GM21723 (cell line): Measurements from ENCODE around the gene WDFY4.

Source experiments
- ATAC-seq: cut with Tn5 transposase; IDR thresholded peaks from one replicate; pipeline ENCODE4 v1.9.1; 2021; ENCODE audit warnings: mild to moderate bottlenecking, moderate library complexity; ENCODE audit not compliant: unreplicated experiment

Gene WDFY4

DNA sequence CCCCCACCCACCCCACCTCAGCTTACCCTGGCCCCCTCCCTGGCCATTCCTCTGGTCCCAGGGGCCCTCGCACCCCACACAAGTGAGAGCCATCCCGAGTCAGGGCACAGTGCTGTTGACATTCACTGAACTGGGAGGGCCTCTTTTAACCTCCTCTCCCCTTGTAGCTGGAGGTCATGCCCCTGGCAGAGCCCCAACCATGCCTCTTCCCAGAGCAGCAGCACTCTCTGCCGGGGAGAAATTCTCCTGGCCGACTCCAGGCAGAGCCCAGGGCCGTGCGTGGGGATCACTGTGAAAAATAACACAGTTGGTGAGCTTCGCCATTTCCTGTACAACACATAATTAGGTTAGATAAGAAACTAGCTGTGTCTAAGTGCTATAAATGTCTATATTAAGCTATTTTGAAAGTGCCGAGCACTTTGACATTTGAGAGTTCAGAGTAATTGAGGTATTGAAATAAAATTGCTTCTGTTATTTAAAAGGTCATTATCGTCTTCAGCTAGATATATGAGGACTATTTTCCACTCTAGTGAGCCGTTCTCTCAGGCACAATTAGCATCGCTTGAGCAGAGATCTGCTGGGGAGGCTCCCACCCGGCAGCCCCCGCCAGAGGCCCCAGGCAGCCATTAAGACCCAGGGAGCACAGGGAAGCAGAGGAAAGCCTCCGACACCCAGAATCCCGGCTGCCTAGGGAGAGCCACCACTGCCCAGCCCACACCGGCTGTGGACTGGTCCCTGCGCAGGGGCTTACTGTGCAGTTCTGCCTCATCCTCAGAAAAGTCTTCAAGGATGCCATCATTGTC, 317.4 kb downstream of the WDFY4 start:
- no peak for ATAC-seq

DNA sequence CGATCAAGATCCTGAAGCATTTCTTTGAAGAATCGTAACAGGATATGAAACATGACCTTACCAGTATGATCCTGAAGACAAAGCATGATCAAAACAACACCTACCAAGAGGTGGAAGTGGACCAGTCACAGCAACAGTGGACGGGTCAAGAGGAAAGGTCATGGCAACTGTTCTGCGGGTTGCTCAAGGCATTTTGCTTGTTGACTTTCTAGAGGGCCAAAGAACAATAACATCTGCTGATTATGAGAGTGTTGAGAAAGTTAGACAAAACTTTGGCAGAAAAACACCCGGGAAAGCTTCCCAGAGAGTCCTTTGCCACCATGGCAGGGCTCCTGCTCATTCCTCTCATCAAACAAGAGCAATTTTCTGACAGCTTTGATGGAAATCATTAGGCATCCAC, 320.6 kb downstream of the WDFY4 start:
- no peak for ATAC-seq

DNA sequence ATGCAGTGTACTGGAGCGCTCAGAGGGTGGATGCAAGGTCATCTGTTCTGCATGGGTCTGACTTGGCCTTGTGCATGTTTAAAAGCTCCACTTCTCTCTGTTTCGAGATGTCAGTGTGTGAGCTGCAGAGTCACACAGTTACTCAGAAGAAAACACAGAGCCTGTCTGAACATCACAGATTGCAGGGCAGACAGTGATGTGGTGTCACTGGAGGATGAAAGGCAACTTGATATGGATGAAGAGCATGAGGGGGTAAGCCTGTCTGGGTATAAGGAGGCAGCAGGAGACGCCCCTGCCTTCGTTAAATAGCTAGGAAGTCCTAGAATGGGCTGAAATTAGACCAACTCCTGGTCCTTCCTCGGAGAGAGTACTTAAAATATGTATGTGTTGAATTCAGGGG, 322.5 kb downstream of the WDFY4 start:
- ATAC-seq, result no peak

DNA sequence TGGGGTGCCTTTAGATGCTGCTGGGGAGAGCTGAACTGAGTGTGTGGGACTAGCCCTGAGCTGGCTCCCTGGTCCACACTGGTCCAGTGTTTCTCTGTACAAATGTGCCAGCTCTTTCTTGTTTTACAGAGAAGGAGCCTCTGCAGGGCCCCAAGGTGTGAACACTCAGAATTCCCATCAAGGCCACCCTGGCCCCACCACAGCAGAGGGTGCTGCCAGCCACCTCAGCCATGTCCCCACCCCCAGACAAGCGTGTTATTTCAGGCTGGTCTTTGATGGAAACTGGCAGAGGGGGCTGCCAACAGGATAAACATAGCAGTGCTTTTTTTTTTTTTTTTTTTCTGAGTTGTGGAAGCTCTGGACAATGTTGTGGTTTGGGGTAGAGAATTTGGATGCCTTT, 323.4 kb downstream of the WDFY4 start:
- ATAC-seq, result no peak

DNA sequence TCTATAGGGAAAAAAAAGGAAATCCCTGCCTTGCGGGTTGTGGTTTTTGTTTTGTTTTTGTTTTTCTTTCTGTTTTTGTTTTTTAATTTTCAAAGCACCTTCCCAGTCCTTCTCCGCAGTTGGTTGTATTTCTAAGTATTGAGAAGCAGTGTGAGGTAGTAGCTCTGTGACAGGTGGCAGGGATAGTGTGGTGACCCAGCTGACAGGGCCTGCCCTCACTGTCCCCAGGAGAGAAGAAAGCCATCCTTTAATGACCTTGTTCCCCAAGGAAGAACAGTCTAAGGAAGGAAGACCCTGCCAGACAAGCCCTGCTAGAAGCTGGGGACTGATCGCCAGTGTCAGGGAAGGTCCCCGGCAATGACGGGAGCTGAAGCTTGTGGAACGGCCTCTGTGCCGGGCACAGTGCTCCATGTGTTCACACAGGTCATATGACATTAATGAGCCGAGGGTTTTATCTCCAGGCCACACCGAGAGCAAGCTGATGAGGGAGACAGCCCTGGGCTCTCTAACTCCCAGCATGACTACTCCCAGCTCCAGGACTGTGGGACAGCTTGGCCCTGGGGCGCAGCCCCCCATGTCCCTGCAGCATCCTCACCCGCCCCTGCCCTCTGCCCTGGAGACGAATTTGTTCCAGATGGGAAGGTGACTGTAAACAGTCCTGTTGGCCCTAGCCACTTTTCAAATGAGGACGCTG, 324.0 kb downstream of the WDFY4 start:
- ATAC-seq, result no peak

DNA sequence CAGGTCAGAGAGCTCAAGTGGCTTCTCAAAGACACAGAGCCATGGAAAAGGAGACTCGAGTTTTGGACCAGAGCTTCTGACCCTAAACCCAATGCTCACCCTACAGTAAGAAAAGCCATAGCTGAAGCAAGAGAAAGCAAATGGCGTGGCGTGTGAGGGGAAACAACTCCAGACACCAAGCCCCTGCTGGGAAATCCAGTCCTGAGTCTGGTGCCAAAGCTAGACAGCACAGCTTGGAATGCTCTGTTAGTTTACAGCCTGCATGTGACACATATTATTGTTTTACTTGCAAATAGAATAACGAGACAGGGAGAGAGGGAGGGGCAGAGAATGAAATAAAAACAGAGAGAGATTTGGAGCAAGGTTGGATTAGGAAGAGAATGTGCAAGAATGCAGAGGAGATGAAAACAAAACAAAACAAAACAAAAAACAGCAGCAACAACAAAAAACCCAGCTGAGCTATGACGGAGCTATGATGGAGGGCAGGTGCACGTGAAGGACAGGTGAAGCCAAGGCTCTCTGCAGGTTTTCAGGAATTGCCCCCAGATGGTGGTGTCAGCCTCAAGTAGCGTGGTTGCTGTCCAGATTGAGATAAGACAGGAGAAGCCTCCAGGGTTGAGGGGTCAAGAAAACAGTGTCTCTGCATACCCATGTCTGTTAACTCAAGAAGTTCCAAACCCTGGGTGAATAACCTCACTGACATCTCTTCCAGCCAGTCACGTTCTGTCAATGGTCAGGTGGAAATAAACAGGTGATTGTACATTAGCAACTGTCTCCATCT, 324.7 kb downstream of the WDFY4 start:
- no peak for ATAC-seq

DNA sequence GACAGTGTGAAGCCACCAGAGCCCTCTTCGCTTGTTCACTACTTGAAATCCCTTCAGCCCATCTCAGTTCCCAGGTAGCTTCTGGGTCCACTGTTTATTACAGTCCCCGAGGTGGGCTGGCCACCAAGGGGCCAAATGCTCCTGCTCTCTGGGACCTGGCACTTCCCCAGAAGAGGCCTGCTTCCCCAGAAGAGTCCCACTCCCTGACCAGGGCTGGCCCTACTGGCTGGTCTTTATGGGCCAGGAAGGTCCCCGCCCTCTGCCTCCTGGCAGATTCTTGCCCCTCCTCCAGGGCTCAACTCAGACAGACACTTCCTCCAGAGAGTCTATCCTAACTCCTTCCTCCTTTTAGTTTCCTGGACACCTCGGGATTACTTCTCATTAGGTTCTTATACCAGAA, 325.6 kb downstream of the WDFY4 start:
- no peak for ATAC-seq

DNA sequence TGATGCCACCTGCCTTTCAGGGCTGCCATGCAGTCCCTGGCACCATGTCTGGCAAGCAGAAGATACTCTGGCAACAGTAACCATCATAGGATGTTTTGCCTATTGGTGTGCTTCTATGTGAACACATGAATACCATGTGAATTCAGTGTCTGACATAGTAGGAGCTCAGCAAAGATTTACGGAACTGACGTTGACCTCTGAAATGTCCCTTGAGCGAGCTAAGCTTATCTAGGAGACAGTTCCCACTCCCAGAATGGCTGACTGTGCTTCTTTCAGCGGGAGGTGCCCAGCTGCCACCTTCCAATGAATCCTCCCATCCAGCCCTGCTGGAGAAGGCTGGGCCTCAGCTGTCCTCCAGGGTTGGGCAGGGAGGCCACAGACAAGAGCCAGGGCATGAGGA, 326.2 kb downstream of the WDFY4 start:
- no peak for ATAC-seq

DNA sequence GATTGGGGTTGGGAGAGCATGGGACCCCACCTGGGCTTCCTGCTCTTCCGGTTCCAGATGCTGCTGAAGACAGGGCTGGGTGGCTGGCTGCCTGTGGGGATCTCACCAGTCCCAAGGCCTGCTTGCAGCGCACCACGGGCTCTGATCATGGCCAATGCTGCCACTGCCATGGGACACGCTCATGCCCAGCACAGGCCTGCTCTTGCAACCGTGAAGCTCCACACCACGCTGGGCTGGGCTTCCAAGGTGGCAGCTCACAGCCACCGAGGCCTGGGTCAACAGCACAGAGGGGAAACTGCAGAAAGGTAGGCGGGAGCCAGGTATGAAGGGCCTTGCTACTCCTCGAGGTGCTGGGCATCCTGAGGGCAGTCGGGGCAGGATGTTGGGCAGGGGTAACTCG, 327.1 kb downstream of the WDFY4 start:
- ATAC-seq, result no peak

DNA sequence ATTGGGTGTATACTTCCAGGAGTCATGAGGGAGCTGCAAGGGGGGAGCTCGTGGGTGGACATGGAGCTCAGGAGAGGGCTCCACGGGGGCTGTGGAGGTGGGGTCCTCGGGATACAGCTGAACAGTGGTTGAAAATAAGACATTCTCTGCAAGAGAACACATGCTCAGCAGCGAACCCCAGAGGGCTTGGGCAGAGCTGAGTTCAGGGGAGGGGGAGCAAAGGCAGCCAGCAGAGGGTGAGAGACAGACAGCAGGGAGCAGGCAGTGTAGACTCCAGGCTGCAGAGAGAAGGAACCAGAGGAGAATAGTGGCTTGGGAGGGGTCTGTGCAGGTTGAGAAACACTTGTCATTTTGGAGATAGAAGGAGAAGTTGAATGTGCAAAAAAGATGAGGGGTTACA, 327.9 kb downstream of the WDFY4 start:
- no peak for ATAC-seq

DNA sequence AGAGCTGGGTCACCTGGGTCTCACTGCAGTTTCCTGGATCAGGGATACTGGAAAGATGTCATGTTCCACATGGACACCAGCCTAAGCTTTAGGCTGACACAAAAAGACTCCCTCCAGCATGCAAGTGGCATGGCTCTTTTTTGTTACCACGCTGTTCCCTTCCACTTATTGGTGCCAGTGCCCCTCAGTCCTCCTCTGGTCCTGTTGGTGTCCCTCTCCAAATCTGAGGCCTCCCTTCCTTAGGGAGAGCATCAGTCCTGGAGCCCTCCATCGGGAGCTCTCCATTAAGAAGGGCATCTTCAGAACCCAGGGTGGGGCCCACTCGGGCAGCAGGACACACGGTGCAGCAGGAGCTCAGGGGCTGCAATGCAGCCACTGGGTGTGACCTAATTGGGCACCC, 331.0 kb downstream of the WDFY4 start:
- ATAC-seq, result no peak

DNA sequence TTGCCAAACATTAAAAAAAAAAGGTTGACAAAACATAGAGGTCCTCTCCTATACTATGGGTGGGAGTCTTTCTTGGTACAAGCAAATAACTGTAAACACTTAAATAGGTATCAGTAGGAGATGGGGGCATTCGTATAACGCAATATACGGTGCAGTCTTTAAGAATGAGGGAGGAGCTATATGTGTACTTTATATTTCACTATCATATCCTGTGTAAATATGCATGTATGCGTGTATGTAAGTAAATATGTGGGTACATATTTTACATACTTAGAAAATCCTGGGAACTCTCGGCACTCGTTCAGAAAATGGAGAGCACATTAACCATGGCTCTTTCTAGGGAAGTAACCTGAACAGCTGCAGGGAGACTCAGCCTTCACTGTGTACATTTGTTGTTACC, 337.0 kb downstream of the WDFY4 start:
- ATAC-seq, result no peak

DNA sequence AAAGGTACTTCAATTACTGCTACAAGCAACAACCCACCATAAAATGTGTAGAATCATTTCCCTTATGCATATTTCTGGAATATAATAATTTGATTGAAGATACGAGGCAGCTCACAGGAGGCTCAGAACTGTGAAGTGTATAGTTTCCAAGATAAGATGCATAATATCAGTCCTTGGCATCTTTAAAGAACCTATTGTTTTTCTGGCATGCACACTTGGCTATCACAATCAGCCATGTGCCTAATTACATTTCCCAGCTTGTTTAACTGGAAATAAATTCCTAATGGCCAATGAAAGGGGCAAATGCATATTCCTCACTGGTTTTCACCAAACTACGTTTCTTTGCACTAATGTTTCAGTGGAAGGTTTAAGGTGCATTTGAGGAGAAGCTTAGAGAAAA, 338.4 kb downstream of the WDFY4 start:
- no peak for ATAC-seq

DNA sequence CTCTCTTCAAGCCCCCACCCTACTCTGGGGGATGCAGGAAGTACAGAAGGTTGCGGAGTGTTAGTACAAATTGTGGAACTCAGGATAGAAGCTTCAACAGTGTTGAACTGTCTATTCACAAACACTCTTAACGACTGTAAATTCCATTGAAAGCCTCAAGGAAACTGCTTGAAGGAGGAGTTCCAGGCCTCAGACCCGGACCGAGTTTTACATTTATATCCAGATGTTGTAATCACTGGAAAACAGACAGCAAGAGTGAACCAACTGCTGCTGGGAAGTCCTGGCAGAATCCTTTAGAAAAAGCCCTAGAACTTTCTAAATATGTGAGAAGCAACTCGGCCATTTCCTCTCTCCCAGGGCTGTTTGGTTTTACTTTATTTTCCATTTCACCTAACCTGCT, 339.1 kb downstream of the WDFY4 start:
- ATAC-seq, result no peak

DNA sequence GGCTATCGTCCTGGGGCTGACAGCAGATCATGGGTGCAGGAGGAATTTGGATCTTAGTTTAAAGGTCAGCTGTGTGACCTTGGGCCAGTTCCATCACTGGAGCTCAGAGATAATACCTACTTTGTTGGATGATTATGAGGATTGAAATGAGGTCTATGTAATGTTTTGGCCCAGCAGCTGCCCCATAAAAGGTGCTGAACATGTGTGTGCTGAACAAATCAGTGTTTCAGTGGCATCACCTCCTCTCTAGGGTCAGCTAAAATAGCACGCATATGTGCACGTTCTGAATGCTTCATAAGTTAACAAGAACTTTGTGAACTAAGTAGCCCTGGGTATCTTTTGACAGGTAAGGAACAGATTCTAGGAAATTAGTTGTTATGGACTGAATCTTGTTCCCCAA, 339.8 kb downstream of the WDFY4 start:
- ATAC-seq, result no peak

DNA sequence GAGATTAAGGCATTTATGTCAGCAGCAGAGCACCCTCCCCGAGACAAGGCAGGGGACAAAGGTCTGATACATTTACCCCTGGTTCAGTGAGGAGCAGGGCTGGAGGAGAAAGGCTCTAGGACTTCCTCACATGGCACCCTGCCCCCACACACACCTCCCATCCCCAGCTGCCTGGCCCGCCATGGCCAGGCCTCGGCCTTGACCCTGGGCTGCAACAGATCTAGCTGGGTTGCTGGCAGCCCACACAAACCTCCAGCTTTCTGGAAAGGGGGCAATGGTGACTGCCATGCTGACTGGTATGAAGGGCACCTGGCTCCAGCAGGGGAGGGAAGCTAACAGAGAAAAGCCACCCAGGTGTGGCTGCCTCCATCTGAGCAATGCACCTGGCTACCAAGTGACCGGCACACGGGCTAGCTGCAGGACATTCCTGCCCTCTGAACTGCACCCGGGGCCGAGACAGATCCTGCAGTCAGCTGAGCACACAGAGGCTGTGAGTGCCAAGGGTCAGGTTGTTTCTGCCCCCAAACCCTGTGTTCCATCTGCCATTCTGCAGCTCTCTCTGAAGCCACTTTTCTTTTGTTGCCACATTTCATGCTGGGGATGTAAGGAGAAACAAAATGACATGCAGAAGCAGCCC, 340.8 kb downstream of the WDFY4 start:
- no peak for ATAC-seq

DNA sequence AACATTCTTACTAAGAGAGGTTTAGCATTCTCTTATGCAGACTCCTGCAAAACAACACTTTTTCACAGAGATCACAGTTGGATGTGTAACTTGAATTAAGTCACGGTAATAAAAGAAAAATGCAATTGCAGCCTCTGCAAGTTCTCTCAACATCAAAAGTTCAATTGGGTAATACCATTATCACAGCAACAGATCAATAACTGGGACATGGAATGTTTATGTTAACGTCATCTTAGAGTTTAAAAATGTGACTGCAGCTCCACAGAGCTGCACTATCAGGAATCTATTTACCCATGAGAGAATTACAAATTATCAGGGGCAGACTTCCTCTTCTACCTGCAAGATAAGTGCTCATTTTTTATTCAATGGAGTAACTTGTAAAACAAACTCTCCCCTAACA, 344.0 kb downstream of the WDFY4 start:
- no peak for ATAC-seq

DNA sequence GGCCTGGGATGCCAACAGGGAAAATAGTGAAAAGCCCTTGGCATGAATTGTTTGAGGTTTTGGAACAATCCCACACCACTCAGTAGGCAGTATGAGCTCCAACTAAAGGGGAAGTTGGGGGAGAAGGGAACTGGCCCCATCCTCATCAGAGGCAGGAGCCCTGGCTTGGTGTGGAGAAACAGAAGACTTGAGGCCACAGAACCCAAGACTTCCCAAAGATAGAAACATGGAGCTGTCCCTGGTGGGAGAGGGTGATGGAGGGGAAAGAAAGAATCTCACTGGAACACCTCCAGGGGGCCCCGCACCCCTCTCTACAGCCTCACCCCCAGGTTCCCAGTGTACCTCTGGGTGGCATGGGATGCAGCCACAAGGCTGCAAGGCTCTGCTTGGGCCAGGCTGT, 345.0 kb downstream of the WDFY4 start:
- no peak for ATAC-seq
